Activated CD8-positive, alpha-beta memory T cell treated with anti-CD3 and anti-CD28 coated beads, Interleukin-2, amount 50 U/mL, for 48 hours (primary cell): ENCODE data around the gene ARGLU1.

Experiments used
- DNase-seq: peaks from one replicate; pipeline ENCODE4 v3.0.0-alpha.2; 2020

Gene ARGLU1

DNA sequence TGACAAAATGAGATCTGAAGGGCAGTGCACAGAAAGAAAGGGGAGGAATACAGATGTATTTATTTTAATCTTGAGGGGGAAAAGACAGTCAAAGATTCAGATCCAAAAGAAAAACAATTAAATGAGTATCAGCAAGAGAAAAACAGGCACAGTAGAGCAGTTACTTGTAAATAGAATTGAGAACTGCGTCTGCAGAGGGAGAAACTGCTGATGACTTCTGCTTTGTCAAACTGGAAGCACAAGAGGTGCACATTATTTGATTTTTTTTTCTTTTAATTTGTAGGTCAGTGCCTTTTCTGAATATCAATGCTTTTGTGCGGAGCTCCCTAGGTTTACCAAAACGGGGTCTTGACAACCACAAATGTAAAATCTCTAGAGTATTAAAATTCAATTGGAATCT is 69.8 kb downstream of the ARGLU1 start:
- DNase-seq = no peak

DNA sequence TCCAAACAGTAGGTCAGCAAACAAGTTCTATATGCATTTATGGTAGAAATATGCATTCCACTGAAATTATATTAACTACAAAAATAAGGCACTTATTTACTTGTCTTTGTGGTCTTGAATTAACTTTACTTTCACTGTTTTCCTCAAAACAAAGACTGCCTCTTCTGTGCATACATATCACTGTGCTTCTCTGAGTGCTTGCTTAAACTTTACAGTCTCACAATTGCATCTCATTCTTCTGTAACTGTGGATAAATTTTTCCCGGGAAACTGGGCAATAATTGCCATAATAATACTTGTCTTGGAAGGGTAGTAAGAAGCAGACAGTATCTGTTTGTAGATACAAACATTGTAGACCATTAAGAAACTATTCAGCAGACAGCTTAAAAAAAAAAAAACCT is 70.9 kb downstream of the ARGLU1 start:
- DNase-seq = no peak

GRCh38 chr13:106496072-106496997 is 71.6 kb downstream of the ARGLU1 start:
- no peak for DNase-seq

- DNase-seq = no peak
Observed at GRCh38 chr13:106494936-106495335, 73.0 kb downstream of the ARGLU1 start.

- no peak for DNase-seq
Observed at GRCh38 chr13:106494506-106494905, 73.4 kb downstream of the ARGLU1 start.

DNA sequence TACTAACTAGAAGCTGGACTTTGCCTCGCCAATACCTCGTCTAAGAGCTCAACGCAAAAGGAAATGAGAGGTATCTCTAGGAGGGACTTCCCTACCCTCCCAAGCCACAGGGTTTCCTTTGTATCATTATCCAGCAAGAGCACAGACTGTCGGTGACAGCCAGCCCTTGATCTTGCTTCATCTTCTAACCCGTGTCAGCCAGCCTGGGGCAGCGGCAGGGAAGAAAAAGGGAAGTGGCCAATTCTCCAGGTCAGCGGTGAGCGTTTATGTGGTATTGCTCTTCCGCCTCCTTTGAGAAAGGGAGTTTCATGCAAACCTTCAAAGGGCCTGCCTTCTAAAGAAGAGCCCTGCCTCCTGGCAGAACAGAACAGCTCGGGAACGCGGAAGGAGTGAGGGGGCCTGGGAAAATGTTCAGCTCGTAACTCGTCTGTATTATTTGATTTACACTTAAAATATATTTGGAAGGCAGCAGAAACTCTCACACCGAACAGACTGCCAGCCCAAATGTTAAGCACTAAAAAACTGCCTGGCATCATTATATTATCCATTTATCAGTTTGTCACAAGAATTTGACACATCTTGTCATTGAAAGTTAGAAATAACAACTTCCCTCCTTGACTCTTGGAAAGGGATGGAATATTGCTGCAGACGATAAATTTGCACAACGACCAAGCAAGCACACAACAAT is 74.3 kb downstream of the ARGLU1 start:
- no peak for DNase-seq

DNA sequence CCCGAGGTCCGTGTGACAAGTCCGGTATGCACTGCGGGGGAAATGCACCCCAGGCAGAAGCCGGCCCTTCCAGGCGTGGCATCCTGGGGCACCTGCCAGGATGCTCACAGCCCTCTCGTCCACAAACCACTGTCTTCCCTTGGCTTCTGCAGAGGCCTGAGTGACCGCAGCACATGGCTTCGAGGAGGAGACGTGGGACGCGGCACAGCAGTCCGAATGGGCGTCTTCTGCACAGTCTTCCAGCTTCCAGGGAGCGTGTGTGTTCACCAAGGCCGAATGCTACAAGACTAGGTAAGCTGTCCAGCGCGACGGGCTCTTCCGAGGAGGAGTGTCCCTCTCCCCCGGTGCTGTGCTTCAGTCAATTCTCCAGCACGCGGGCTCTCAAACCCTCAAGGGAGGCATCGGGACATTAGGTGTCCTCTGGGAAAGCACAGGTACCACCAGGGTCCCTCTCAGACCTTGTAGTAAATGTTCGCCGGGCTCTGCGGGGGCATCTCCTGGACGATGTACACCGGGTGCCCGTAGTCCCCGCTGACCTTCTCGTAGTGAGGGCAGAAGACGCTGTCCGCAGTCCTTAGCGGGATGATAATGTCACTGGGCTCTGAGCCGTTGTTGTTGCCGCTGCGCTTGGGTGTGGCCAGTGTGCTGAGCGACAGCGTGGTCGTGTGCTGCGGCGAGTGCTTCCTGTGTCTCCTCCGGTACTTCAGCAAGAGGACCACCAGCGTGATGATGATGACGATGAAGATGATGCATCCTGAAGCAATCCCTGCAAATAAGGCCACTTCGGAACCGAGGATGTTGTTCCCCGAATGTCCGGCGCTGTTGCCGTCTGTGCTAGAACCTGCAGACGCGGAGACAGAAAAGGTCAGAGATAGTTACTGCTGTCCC is 75.1 kb downstream of the ARGLU1 start:
- no peak for DNase-seq

DNA sequence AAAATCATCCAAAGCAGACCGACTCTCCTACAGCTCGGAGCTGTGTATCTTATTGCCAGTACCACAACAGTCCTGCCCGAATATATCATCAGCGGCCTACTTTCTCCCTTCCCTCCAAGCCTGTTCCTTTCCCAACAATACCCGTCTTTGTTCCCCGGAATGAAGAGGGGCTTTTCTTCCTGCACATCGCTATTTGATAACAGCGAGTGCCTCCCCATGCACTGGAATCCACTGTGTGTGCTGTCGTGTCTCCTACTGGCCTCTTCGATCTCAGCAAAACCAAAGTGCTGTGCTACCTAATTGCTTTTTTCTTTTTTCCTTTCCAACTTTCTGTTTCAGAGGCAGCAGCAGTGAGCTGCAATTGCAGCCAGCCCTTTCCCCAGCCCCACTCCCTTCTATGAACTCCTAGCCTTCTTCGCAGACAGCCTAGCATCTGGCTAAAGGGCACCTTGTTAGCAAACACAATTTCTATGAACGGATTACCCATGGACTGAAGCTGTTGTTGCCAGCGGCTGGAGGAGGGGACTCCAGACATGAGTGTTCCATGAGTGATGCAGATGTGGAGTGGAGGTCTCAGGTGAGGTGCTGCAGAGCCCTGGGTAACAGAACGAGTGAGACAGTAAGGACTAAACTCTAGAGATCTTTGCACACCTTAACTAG is 75.9 kb downstream of the ARGLU1 start:
- no peak for DNase-seq
